Stomach (tissue), 4 donors: ENCODE measurements around the gene BCR.

Source experiments
- POLR2A ChIP-seq, 4 donors: fragments of 450-650 bp; IDR thresholded peaks; one replicate each; pipeline ENCODE4 v1.6.1; 2016; ENCODE audit warnings: antibody characterized with exemption in 4 of 4, control low read depth in 2 of 4, mild to moderate bottlenecking in 1 of 4, moderate library complexity in 1 of 4
- POLR2AphosphoS5 ChIP-seq, 3 donors: sonication (generic); formaldehyde crosslinking; IDR thresholded peaks; one replicate each; pipeline ENCODE4 v1.6.1; 2016; ENCODE audit warnings: antibody characterized with exemption in 3 of 3
- TF ChIP-seq, protein P1 (sequence below), 7 experiments: fragments of 450-650 bp in 4 of 7; fragments of 200-600 bp in 3 of 7; sonication (generic) in 3 of 7; IDR thresholded peaks; one replicate each; pipeline ENCODE4 v1.5.1; 2016 to 2019; ENCODE audit warnings: antibody characterized with exemption in 7 of 7, control low read depth in 2 of 7, mild to moderate bottlenecking in 1 of 7

- TF ChIP-seq, protein P1, sequence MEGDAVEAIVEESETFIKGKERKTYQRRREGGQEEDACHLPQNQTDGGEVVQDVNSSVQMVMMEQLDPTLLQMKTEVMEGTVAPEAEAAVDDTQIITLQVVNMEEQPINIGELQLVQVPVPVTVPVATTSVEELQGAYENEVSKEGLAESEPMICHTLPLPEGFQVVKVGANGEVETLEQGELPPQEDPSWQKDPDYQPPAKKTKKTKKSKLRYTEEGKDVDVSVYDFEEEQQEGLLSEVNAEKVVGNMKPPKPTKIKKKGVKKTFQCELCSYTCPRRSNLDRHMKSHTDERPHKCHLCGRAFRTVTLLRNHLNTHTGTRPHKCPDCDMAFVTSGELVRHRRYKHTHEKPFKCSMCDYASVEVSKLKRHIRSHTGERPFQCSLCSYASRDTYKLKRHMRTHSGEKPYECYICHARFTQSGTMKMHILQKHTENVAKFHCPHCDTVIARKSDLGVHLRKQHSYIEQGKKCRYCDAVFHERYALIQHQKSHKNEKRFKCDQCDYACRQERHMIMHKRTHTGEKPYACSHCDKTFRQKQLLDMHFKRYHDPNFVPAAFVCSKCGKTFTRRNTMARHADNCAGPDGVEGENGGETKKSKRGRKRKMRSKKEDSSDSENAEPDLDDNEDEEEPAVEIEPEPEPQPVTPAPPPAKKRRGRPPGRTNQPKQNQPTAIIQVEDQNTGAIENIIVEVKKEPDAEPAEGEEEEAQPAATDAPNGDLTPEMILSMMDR (IDR thresholded peaks at IDR 0.05) = no peak
- TF ChIP-seq POLR2AphosphoS5 (IDR thresholded peaks at IDR 0.05) = no peak
- TF ChIP-seq POLR2A (IDR thresholded peaks at IDR 0.05) = no peak
These were observed 43.4 kb downstream of the BCR start for GRCh38 chr22:23223569-23224317.
